Activated naive CD4-positive, alpha-beta T cell treated with Interleukin-2 at 50 U/mL for 16 hours (primary cell): ENCODE results near the gene COA3.

Experiments used
- DNase-seq: peaks from one replicate; pipeline ENCODE4 v3.0.0-alpha.2; 2020

The COA3 gene, protein sequence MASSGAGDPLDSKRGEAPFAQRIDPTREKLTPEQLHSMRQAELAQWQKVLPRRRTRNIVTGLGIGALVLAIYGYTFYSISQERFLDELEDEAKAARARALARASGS

DNA sequence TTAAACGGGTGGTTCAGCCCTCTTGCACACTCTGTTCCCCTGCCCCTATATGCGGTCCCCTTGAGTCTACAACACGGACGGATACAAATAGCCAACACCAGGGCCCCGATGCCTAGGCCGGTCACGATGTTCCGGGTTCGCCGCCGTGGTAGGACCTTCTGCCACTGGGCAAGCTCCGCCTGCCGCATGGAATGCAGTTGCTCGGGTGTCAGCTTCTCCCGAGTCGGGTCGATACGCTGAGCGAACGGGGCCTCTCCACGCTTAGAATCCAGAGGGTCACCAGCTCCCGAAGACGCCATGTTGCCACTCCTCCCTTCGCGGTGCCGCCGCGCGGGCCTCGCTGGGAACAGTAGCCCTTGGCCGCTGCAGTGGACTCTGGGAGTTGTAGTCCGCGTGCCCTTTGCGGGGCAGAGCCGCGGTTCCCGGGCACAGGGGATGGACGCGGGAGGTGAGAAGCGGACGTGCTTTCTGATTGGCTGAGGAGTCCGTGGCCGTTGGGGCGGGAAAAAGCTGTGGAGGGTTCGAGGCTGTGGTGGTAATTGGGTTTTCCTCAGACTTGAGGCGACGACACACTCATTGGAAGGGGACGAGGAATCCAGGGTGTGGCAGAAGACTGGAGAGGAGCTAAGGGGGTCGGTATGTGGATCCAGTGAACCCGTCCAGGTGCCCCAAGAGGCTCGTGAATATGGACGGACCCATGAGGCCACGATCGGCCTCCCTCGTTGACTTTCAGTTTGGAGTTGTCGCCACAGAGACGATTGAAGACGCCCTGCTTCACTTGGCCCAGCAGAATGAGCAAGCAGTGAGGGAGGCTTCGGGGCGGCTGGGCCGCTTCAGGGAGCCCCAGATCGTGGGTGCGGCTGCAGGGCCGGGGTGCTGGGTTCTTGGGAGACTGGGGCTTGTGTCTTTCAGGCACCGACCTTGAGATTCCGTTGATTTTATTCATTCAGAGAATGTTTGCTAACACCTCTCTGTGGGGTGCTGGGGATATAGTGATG lies at the start of gene COA3, which contains the start of gene CNTD1:
Gene COA3 (minus strand): TSS at position 322 of the 998 bp plus-strand sequence. CDS start 23 bp downstream, at position 299.
Gene CNTD1 (plus strand): TSS at position 479 of the 998 bp plus-strand sequence. CDS start 207 bp downstream, at position 686.
- DNase-seq = peak; percentile 79

DNA sequence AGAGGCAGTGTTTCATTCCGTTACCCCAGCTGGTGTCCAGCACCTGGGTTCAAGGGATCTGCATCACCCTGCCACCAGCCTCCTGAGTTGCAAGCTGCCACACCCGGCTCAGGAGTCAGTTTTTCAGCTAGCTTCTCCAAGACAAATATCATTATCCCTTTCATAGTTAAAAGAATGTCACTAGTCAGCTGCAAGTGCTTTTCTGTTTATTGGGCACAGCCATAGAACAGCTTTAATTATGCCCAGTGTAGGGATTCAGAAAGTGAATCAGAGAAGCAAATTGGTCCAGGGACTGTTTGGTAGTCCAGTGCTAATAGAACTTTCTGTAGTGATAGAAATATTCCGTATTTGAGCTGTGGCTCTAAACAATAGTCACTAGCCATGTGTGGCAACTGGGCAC lies 49.6 kb upstream of the COA3 start:
- DNase-seq = no peak

DNA sequence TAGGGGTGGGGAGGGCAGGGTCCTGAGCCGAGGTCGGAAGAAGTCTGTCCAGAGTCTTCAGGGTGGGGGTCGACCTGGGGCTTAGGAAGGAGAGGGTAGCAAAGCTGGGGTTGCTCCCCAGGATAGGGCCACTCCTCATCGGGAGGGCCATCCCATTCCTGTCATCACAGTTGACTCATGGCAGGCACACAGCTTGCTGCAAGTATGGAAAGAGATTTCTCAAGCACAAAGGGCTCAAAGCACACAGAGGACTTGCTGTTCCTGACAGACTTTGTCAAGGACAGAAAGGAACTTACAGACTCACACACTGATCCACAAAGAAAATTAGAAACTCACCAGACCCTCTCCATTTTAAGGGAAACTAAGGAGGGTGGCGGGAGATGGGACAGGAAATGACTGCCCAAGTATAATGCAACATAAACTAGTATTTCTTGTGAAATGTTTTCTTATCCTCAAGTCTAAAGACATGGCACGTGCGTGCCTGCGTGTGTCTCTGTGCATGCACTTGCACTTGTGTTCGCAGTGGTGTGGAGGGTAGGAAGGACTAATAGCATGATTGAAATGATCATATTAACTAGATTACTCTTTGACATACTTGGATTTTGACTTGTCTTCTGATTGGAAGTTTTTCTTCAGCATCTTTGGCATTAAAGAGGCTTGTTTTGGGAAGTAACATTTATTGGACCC lies 48.2 kb upstream of the COA3 start:
- no peak for DNase-seq

DNA sequence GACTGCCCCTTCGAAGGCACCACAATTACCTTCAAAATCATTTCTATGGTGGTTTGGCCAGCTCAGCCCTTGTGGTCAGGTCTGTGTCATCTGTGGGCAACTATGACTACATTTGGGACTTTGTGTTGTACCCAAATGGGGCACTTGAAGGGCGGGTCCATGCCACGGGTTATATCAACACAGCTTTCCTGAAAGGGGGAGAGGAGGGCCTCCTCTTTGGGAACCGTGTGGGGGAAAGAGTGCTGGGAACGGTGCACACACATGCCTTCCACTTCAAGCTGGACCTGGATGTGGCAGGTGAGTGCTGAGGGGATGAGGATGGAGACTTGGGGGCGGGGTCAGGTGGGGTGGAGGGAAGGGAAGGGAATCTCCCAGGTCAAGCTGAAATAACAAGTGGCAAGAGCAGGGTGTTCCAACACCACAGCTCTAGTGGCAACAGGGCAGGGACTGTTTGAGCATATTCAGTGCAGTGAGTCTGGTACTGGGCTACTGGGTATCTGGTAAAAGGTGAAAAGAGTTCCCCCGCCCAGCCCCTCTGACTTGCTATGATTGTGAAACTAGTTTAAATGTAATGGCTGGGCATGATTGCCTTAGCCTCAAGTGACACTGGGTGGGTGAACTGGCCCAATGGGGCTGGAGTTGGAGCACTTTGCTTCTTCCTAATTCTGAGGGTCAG lies 47.6 kb upstream of the COA3 start:
- peak; percentile 51 for DNase-seq

DNA sequence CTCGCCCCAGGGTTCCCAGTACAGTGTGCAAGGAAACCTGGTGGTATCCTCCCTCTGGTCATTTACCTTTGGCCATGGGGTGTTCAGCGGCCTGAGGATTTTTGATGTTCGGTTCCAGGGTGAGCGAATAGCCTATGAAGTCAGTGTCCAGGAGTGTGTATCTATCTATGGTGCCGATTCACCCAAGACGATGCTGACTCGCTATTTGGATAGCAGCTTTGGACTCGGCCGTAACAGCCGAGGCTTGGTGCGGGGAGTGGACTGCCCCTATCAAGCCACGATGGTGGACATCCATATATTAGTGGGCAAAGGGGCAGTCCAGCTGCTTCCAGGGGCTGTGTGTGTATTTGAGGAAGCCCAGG lies 47.0 kb upstream of the COA3 start:
- DNase-seq = no peak

DNA sequence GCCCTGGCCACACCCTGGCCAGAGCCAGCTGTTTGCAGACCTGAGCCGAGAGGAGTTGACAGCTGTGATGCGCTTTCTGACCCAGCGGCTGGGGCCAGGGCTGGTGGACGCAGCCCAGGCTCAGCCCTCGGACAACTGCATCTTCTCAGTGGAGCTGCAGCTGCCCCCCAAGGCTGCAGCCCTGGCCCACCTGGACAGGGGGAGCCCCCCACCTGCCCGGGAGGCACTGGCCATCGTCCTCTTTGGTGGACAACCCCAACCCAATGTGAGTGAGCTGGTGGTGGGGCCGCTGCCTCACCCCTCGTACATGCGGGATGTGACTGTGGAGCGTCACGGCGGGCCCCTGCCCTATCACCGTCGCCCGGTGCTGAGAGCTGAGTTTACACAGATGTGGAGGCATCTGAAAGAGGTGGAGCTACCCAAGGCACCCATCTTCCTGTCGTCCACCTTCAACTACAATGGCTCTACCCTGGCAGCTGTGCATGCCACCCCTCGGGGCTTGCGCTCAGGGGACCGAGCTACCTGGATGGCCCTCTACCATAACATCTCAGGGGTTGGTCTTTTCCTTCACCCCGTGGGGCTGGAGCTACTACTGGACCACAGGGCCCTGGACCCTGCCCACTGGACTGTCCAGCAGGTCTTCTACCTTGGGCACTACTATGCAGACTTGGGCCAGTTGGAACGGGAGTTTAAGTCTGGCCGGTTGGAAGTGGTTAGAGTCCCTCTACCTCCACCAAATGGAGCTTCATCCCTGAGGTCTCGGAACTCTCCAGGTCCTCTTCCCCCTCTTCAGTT lies 46.5 kb upstream of the COA3 start:
- DNase-seq = no peak

DNA sequence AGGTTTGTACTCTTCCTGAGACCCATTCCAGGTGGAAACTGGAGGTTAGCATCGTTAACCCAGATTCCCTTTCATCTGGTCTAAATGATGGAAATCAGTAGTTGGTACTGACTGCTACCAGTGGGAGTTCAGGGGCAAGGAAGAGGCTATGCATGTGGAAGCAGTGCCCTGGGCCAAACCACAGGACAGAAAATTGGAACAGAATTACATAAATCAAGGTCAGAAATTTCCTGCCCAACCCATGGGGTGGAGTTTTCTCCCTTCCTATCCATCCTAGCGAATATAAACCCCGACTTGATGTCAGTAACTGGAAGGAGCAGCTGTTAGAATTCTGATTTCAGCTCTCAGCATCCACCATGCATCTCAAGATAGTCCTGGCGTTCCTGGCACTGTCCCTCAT lies 45.8 kb upstream of the COA3 start, which contains the start of gene AOC2:
Gene AOC2 (plus strand): TSS at position 310 of the 400 bp plus-strand sequence. CDS start 47 bp downstream, at position 357.
- DNase-seq = no peak

DNA sequence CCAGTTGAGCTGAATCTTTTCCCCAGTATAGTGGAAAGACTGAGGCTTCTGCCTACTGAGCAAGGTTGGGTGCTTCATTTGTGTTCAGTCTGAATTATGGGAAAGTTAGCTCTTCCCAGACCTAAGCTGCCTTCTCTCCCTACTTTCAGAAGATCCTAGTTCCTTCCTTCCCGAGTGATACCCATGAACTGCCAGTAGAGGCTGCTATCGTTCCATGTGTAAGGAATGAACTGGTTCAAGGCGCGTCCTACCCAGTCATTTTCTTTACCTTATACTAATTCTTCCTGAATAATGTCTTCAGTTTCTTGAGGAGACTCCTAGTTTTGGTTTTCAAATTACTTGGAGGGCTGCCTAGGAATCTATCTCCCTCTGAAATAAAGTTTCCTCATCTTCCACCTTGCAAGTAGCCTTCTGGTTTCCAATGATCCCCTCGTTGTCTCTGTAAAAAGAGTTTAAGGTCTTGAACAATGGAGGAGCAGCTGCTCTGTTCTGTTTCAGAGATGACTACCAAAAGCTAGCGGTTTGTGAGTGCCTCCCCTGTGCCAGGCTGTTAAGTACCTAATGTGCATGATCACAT lies 44.9 kb upstream of the COA3 start:
- no peak for DNase-seq

DNA sequence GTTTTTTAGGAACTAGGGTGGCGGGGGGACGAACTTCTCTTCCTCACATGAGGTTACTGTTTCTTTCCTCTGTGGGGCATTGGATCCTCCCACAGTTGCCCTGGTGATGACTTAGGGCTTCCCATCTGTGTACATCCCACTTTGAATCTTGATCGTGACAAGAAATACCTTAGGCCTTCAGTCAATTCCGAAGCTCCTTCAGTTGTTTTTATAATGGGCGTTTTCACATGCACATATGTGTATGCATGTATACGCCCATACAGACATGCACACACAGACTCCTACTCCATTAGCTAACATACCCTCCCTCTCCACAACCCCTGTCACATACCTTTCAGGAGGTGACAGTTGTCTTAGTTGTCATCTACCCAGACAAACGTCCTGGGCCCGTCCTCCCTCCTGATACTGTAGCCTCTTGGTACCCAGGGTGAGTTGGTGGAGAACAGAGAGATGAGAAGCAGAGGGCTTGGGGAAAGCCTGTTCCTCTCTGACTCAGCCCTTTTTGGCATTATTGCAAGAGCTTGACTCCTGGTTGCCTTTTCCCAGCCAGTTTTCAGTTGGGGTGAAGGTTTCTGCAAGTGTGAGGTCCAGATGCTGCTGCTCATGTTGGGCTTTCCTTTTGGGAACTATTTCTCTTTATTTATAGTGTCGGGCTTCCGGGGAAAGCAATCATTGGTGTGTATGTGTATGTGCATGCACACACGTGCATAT lies 43.6 kb upstream of the COA3 start:
- DNase-seq = no peak

DNA sequence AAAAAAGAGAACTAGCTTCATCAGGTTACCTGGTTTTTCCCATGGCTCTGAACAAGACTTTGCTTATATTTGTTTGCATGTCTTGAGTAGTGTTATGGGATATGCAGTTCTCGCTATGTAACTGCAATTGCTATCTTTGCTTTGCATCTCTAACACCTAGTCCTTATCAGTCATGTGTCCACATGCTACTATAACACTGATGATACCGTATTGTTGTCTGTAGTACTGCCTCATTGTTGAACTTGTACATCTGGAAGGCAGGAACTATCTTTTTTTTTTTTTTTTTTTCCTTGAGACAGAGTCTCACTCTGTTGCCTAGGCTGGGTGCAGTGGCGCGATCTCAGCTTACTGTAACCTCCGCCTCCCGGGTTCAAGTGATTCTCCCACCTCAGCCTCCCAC lies 37.2 kb upstream of the COA3 start:
- no peak for DNase-seq

DNA sequence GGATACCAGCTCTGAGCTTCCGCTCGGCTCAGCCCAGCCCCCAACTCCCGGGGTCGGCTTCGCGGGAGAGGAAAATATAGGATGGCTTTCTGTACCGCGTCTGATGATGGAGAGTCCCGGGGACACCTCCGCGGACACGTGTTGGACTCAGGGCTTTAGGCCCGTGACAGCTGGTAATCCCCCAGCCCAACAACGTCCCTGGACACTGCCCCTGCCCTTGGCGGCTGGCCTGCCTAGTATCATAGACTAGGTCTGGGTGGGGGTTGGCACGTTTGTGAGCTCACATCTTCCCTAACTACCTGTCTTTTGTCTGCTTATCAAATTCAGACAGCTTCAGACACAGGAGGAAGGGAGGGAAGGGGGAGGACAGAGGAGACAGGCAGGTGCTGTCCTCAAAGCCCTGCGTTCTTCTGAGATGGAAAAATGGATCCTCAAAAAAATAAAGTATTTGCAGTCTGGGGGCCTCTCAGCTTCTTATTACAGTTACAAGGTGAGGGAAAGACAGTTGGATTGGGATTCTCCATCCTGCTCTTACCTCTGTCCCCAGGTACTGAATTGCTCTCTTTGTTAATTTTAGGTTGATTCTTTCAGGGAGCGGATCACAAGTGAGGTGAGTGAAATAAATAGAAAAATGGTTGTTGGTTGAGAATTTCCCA lies 35.4 kb upstream of the COA3 start:
- DNase-seq = no peak

DNA sequence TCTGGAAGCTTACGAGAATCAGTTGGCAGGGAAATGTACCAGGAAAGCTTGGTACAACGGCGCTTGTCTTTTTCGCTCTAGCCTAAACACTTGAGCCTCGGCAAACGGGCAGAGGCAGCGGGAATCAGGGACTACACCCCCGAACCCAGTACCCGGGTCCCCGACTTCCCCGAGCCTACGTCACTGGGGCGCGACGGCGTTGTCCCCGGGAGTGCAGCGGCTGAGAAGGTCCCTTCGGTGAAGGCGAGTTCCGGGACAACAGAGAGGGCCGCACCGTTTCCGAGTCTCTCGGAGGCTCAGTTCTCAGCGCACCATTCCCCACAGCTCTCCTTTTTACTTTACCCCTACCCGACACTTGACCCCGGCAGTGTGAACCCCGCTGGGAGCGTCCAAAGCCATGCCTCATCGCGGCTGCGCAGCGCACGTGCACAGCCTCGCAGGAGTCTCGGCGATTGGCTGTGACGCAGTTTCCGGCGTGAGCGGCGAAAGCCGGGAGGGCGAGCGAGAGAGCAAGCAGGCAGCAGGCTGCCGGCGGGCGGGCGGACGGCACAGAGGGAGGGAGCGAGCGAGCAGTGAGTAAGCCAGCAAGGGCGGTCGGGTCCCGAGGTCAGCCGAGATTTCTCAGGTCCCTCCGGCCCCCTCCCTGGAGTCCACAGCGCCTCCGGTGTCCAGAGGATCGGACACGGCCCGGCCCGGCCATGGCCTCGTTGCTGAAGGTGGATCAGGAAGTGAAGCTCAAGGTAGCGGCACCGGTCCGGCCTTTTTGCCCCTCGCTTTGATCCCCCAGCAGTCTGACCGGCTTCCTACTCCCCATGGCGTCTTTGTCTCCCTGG lies 34.6 kb upstream of the COA3 start, which contains the start of gene PSME3:
Gene PSME3 (plus strand): TSS at position 464 of the 833 bp plus-strand sequence. CDS start 235 bp downstream, at position 699.
- DNase-seq = peak; percentile 92

DNA sequence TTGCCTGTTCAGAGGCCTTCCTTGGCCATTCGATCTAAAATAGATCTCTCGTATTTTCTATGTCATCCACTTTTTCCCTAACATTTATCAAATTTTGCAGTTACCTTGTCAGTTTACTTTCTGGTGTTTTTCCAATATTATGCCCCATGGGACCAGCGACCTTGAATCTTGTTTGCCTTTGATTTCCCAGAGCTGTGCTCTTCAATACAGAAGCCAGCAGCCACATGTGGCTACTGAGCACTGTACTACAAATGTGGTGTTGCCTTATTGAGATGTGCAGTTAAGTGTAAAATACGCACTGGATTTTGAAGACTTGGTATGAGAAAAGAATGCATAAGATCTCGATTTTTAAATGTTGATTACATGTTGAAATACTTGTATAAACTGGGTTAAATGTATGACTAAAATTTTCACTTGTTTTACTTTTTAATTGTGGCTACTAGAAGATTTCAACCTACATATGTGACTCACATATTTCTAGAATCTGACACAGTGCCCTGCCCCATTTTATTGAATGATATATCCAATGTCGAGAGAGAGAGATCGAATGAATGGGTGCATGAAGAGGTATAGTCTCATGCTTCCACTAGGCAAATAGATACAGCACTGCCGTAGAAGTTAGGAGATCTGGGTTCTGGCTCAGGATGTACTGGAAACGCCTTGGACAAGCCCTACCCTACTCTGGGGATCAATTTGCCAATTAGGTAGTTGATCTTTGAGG lies 33.9 kb upstream of the COA3 start:
- DNase-seq = no peak

DNA sequence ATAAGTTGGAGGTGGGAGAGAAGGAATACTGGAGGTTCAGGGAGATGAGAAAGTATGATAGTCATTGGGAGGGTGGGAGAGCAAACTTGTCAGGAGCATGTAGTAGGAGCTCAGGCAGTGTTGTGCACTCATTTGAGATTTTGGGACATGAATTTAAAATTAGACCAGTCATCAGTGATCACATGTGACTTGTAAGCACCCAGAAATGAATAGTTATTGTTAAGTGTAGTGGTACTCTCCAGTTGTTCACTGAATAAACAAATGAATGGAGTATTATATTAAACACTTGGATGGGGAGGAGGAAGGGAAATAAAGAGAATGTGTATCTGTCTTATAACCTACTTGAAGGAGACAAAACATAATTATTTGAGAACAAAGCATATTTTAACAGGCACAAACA lies 32.5 kb upstream of the COA3 start:
- no peak for DNase-seq

DNA sequence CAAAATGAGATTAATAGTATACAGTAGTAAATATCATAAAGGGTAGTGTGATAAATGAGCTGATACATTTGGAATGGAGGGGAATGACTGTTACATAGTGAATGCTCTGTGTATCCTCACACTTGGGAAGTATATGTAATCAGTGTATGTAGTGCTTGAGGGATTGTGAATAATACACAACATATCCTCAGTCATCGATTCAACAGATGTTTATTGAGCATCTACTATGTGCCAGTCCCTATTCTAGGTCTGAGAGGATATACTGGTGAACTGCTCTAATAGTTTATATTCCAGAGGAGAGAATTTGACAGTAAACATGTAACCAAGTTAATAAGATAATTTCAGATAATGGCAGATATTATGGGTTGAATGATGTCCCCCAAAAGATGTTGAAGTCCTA lies 29.0 kb upstream of the COA3 start:
- no peak for DNase-seq

DNA sequence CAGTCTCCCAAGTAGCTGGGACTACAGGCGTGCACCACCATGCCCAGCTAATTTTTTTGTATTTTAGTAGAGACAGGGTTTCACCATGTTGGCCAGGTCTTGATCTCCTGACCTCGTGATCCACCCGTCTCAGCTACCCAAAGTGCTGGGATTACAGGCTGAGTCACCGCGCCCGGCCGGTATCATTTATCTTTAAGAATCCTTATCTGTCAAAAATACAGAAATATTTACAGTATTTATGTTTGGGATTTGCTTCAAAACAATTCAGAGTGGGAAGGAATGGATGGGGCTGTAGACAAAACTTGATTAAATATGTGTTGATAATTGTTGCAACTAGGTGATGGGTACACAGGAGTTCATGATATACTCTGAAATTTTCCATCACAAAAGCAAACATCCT lies 22.7 kb upstream of the COA3 start:
- no peak for DNase-seq

DNA sequence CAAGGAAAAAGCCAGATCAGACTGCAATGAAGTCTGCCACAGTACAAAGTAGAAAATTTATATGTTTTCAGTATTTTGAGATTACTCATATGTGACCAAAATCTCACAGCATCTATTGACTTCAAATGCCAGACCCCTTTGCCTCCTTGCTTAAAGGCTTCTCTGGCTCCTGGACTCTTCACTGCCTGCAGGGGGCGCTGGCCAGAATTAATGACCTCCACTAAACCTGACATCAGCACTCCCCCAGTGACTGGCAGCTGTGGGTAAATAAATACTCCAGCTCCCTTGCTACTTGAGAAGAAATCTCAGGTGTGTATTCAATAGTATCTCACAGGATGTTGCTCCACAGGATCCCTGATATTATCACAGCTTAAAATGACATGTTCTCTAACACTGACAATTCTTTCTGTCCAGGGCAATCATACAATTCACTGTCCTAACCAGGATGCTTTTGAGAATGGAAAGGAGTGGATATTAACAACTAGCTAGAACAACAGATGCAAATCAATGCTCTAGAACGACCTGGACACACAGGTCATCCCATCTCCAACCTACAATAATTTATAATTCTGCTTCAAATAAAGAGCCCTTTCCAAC lies 21.5 kb upstream of the COA3 start:
- peak; percentile 69 for DNase-seq

DNA sequence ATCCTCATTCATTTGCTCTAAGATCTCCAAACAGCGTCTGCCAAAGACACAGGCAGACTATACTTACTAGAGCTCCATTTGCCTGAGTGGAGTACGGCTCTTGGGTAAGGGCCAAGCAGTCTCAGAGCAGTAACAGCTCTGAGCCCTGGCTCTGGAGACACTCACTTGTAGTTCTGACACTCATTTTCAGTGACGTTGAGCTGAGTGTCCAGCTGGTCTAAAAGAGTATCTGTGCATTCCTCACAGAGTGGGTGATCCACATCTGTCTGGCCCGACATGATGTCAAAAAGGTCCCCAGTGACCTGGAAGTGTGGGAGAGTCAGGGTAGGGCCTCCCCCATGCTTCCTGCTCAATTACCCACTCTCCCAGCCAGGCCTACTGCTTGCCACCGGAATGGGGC lies 19.9 kb upstream of the COA3 start:
- DNase-seq = no peak
